Measurements from ENCODE around the gene STAT2.

STAT2 gene

GRCh38 chr12:56375598-56376434 lies 15.9 kb upstream of the STAT2 start:
- Histone ChIP-seq H2AFZ (ENCODE audit: low read length) (no peak overlapping the region), H3K27me3 (ENCODE audit: insufficient read depth, low read length, poor library complexity, severe bottlenecking) (no peaks in the 10 kb centered on the region), H3K4me3 (ENCODE audit: low read length, poor library complexity, severe bottlenecking) (no peak overlapping the region), H3K4me1 (ENCODE audit: insufficient read depth, low read length, poor library complexity, severe bottlenecking) (no peaks in the 10 kb centered on the region), H3K9ac (ENCODE audit: low read depth, low read length, poor library complexity, severe bottlenecking) (no peak overlapping the region), H3F3A (ENCODE audit: low read depth) (no peaks in the 10 kb centered on the region), H3K79me2 (ENCODE audit: insufficient read depth, low read length) (no peaks in the 10 kb centered on the region), H3K4me2 (ENCODE audit: low read depth, low read length, poor library complexity, severe bottlenecking) (no peak overlapping the region), H3K9me3 (ENCODE audit: insufficient read depth, low read depth, low read length) (peaks cover 3% of the 10 kb centered on the region; the same call in 1 of the 2 replicates), H4K20me1 (ENCODE audit: insufficient read depth, low read length, poor library complexity, severe bottlenecking) (no peaks in the 10 kb centered on the region), H3K9me2 (replicated peaks; ENCODE audit: low read depth, low read length) (no peaks in the 10 kb centered on the region), H3K36me3 (ENCODE audit: insufficient read depth, low read length) (no peaks in the 10 kb centered on the region)
- no peak for TF ChIP-seq EZH2phosphoT487 (IDR thresholded peaks at IDR 0.05; ENCODE audit: borderline replicate concordance)
- TF ChIP-seq, protein P1, sequence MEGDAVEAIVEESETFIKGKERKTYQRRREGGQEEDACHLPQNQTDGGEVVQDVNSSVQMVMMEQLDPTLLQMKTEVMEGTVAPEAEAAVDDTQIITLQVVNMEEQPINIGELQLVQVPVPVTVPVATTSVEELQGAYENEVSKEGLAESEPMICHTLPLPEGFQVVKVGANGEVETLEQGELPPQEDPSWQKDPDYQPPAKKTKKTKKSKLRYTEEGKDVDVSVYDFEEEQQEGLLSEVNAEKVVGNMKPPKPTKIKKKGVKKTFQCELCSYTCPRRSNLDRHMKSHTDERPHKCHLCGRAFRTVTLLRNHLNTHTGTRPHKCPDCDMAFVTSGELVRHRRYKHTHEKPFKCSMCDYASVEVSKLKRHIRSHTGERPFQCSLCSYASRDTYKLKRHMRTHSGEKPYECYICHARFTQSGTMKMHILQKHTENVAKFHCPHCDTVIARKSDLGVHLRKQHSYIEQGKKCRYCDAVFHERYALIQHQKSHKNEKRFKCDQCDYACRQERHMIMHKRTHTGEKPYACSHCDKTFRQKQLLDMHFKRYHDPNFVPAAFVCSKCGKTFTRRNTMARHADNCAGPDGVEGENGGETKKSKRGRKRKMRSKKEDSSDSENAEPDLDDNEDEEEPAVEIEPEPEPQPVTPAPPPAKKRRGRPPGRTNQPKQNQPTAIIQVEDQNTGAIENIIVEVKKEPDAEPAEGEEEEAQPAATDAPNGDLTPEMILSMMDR (conservative IDR thresholded peaks at IDR 0.05; ENCODE audit: low read length): no peak

DNA sequence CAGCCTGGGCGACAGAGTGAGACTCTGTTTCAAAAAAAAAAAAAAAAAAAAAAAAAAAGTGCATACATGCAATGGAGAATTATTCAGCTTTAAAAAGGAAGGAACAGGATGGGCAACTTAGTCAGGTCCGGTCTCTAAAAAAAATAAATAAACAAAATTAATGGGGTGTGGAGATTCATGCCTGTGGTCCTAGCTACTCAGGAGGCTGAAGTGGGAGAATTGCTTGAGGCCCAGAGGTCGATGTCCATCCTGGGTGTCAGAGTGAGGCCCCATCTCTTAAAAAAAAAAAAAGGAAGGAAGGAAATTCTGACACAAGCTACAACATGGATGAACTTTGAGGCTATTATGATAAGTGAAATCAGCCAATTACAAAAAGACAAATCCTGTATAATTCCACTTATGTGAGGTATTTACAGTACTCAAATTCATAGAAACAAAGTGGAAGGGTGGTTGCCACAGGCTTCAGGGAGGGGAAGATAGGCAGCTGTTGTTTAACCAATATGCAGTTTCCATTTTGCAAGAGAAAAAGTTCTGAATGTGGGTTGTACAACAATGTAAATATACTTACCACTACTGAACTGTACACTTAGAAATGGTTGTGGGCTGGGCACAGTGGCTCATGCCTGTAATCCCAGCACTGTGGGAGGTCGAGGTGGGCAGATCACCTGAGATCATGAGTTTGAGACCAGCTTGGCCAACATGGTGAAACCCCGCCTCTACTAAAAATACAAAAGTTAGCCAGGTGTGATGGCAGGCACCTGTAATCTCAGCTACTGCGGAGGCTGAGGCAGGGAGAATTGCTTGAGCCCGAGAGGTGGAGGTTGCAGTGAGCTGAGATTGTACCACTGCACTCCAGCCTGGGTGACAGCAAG lies 15.1 kb upstream of the STAT2 start:
- H3K27me3 ChIP-seq (ENCODE audit: insufficient read depth, low read length, poor library complexity, severe bottlenecking): no peaks in the 10 kb centered on the region
- TF ChIP-seq, protein P1 (conservative IDR thresholded peaks at IDR 0.05; ENCODE audit: low read length): no peak
- no peak for TF ChIP-seq EZH2phosphoT487 (IDR thresholded peaks at IDR 0.05; ENCODE audit: borderline replicate concordance)
- no peaks in the 10 kb centered on the region for H3F3A ChIP-seq (ENCODE audit: low read depth)
- H3K9me3 ChIP-seq (ENCODE audit: insufficient read depth, low read depth, low read length): peaks cover 3% of the 10 kb centered on the region; the same call in 1 of the 2 replicates
- H2AFZ ChIP-seq (ENCODE audit: low read length): no peak overlapping the region
- no peaks in the 10 kb centered on the region for H3K36me3 ChIP-seq (ENCODE audit: insufficient read depth, low read length)
- no peak overlapping the region for H3K9ac ChIP-seq (ENCODE audit: low read depth, low read length, poor library complexity, severe bottlenecking)
- no peak overlapping the region for H3K4me3 ChIP-seq (ENCODE audit: low read length, poor library complexity, severe bottlenecking)
- H4K20me1 ChIP-seq (ENCODE audit: insufficient read depth, low read length, poor library complexity, severe bottlenecking): no peaks in the 10 kb centered on the region
- H3K4me1 ChIP-seq (ENCODE audit: insufficient read depth, low read length, poor library complexity, severe bottlenecking): no peaks in the 10 kb centered on the region
- H3K79me2 ChIP-seq (ENCODE audit: insufficient read depth, low read length): no peaks in the 10 kb centered on the region
- H3K9me2 ChIP-seq (replicated peaks; ENCODE audit: low read depth, low read length): no peaks in the 10 kb centered on the region
- no peak overlapping the region for H3K4me2 ChIP-seq (ENCODE audit: low read depth, low read length, poor library complexity, severe bottlenecking)

DNA sequence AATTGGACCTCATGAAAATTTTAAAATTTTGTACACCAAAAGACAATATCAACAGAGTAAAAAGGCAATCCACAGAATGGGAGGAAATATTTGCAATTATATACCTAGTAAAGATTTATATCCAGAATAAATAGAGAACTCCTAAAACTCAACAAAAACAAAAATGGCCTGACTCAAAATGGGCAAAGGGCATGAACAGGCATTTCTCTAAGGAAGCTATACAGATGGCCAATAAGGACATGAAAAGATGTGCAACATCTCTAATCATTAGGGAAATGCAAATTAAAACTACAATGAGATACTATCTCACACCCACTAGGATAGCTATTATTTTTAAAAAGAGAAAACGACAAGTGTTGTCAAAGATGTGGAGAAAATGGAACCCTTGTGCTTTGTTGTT lies 13.6 kb upstream of the STAT2 start:
- Histone ChIP-seq H2AFZ (ENCODE audit: low read length) (no peak overlapping the region), H3K79me2 (ENCODE audit: insufficient read depth, low read length) (no peaks in the 10 kb centered on the region), H3K36me3 (ENCODE audit: insufficient read depth, low read length) (no peaks in the 10 kb centered on the region), H3K4me3 (ENCODE audit: low read length, poor library complexity, severe bottlenecking) (no peak overlapping the region), H4K20me1 (ENCODE audit: insufficient read depth, low read length, poor library complexity, severe bottlenecking) (no peaks in the 10 kb centered on the region), H3F3A (ENCODE audit: low read depth) (no peaks in the 10 kb centered on the region), H3K27me3 (ENCODE audit: insufficient read depth, low read length, poor library complexity, severe bottlenecking) (no peaks in the 10 kb centered on the region), H3K9ac (ENCODE audit: low read depth, low read length, poor library complexity, severe bottlenecking) (no peak overlapping the region), H3K9me2 (replicated peaks; ENCODE audit: low read depth, low read length) (no peaks in the 10 kb centered on the region), H3K4me1 (ENCODE audit: insufficient read depth, low read length, poor library complexity, severe bottlenecking) (no peaks in the 10 kb centered on the region), H3K9me3 (ENCODE audit: insufficient read depth, low read depth, low read length) (peaks cover 3% of the 10 kb centered on the region; the same call in 1 of the 2 replicates), H3K4me2 (ENCODE audit: low read depth, low read length, poor library complexity, severe bottlenecking) (no peak overlapping the region)
- TF ChIP-seq EZH2phosphoT487 (IDR thresholded peaks at IDR 0.05; ENCODE audit: borderline replicate concordance): no peak

All from Loucy (cell line).